Pancreas (tissue), 10 donors: Measurements from ENCODE around the gene SAMSN1. TPM values are rescaled to one million over a fixed set of nuclear protein-coding genes. Genes with fewer than 3 reads are reported as not detected.

Source experiments
- ATAC-seq, 4 donors: fragments of 200-7000 bp; cut with Tn5 transposase; one replicate each; pipeline versions ENCODE4 v1.8.0 to v1.9.1; 2020; ENCODE audit warnings: mild to moderate bottlenecking in 4 of 4, moderate library complexity in 4 of 4
- DNase-seq, 6 donors: peaks; one replicate each; pipeline ENCODE4 v3.0.0-alpha.2; 2020
- FAIRE-seq: peaks from 2 replicates; lab custom pipeline; 2012; peaks lifted over from hg19 to GRCh38; lab: Jason Lieb, UNC
- H3K27ac ChIP-seq, 4 donors: fragments of 200-600 bp; sonication (generic); 1 replicate in 3 of 4; 2 replicates in 1 of 4; pipeline versions ENCODE4 v1.5.0 to v1.8.0; 2020
- H3K27me3 ChIP-seq, 4 donors: fragments of 200-600 bp; one replicate each; pipeline ENCODE4 v1.8.0; 2021
- H3K36me3 ChIP-seq, 3 donors: fragments of 200-600 bp; sonication (generic) in 1 of 3; one replicate each; pipeline versions ENCODE4 v1.5.0 to v1.8.0; 2020 to 2021
- H3K4me1 ChIP-seq, 3 donors: fragments of 200-600 bp; one replicate each; pipeline ENCODE4 v1.8.0; 2021
- H3K4me3 ChIP-seq, 4 donors: fragments of 200-600 bp; sonication (generic) in 2 of 4; one replicate each; pipeline versions ENCODE4 v1.5.0 to v1.8.0; 2020 to 2021
- H3K9me3 ChIP-seq, 4 donors: fragments of 200-600 bp; one replicate each; pipeline ENCODE4 v1.8.0; 2021
- CTCF ChIP-seq, 4 donors: fragments of 200-600 bp; sonication (generic) in 3 of 4; IDR thresholded peaks; one replicate each; pipeline versions ENCODE4 v1.5.0 to v1.8.0; 2021; ENCODE audit warnings: antibody characterized with exemption in 4 of 4
- WGBS, 2 donors: extraction: QIAGEN DNeasy Blood & Tissue Kit; methylation state at CpG; one replicate each; pipeline ENCODE4 v1.1.7; 2013; 5-methylcytosine and 5-hydroxymethylcytosine counted together
- intact Hi-C, 3 donors: fragments of 100-400 bp; cut with DNase I; formaldehyde crosslinking; loops; one replicate each; pipeline versions ENCODE4 v1.11.1 to v1.14.2; 2022
- polyA plus RNA-seq, 2 donors: library from polyadenylated mRNA; stranded (reverse); fragments of 200-250 nt; gene quantifications; one replicate each; pipeline ENCODE4 v1.2.3, GENCODE V29; 2013
- total RNA-seq, 6 donors: library from RNA; stranded (reverse); fragmentation: NEBNext Ultra II Directional in 4 of 6; extraction: Animal tissue kit (Norgen Biotek cat#: 25700) in 4 of 6; gene quantifications; one replicate each; pipeline versions ENCODE4 v1.2.1 to v1.2.4, GENCODE V29; 2021 to 2023
- donor health status: healthy with polysubstance abuse.
- donor health status: DM: no; HTN: no; CAD: no; lungs with moderate emphysema.
- donor health status: DM: no; HTN: no; CAD: no.
- donor health status: control.
- donor health status: control.
- donor health status: Bipolar disorder and iron deficiency.
- donor health status: DM: yes; HTN: yes; CAD: no.
- donor health status: DM: no; HTN: no; CAD: no.
- donor health status: DM: no; HTN: no; CAD: no.
- donor health status: DM: yes; HTN: yes; CAD: no.

SAMSN1 gene
- total and polyA plus RNA-seq, 8 donors, result 0.12 to 5.0 (median 1.1) TPM

- H3K27me3 ChIP-seq, result no peaks in the 10 kb centered on the region
- 7 to 9% methylated on average over 1 of the region's 1 CpG for WGBS, 2 donors
- DNase-seq, result no peak
- no peak for ATAC-seq
- H3K27ac ChIP-seq, result no peak overlapping the region
- no peaks in the 10 kb centered on the region for H3K4me1 ChIP-seq
- no peaks in the 10 kb centered on the region for H3K36me3 ChIP-seq
- no peak for TF ChIP-seq CTCF (IDR thresholded peaks at IDR 0.05)
- no peak for FAIRE-seq
- no peaks in the 10 kb centered on the region for H3K9me3 ChIP-seq
- intact Hi-C loops, result loop anchor here in 1 of 3 donors (10.0 kb wide), 1 partner anchor 58 kb away; no protein-coding TSS in a partner anchor
- no peak overlapping the region for H3K4me3 ChIP-seq
These were observed 79.4 kb downstream of the SAMSN1 start for GRCh38 chr21:14466715-14467114.

GRCh38 chr21:14457762-14458161 lies 88.4 kb downstream of the SAMSN1 start:
- H3K4me3 ChIP-seq, result no peak overlapping the region
- WGBS, 2 donors, result 64 to 71% methylated on average over 3 of the region's 3 CpGs
- intact Hi-C loops, result no loop called here
- H3K27ac ChIP-seq, result no peak overlapping the region
- no peaks in the 10 kb centered on the region for H3K4me1 ChIP-seq
- no peak for TF ChIP-seq CTCF (IDR thresholded peaks at IDR 0.05)
- ATAC-seq (no peak), DNase-seq (no peak), FAIRE-seq (no peak)
- no peaks in the 10 kb centered on the region for H3K27me3 ChIP-seq
- H3K36me3 ChIP-seq, result no peaks in the 10 kb centered on the region
- H3K9me3 ChIP-seq, result no peaks in the 10 kb centered on the region

GRCh38 chr21:14456911-14457310 lies 89.2 kb downstream of the SAMSN1 start:
- DNase-seq (no peak), ATAC-seq (no peak), FAIRE-seq (no peak)
- no peak for TF ChIP-seq CTCF (IDR thresholded peaks at IDR 0.05)
- no peaks in the 10 kb centered on the region for H3K27me3 ChIP-seq
- no peak overlapping the region for H3K27ac ChIP-seq
- whole genome bisulfite sequencing, 2 donors, result 83 to 90% methylated on average over 1 of the region's 1 CpG
- H3K4me1 ChIP-seq, result no peaks in the 10 kb centered on the region
- intact Hi-C loops, result no loop called here
- H3K36me3 ChIP-seq, result no peaks in the 10 kb centered on the region
- no peak overlapping the region for H3K4me3 ChIP-seq
- H3K9me3 ChIP-seq, result no peaks in the 10 kb centered on the region

GRCh38 chr21:14454016-14455009 lies 91.8 kb downstream of the SAMSN1 start:
- intact Hi-C loops, result no loop called here
- H3K36me3 ChIP-seq, result no peaks in the 10 kb centered on the region
- FAIRE-seq, result no peak
- no peaks in the 10 kb centered on the region for H3K4me1 ChIP-seq
- no peaks in the 10 kb centered on the region for H3K9me3 ChIP-seq
- no peaks in the 10 kb centered on the region for H3K27me3 ChIP-seq
- H3K27ac ChIP-seq, result no peak overlapping the region
- peak in 2 of 4 donors; percentile 18 to 63 for ATAC-seq
- WGBS, 2 donors, result 40 to 47% methylated on average over 8 of the region's 8 CpGs
- TF ChIP-seq CTCF (IDR thresholded peaks at IDR 0.05), result no peak
- no peak for DNase-seq
- no peak overlapping the region for H3K4me3 ChIP-seq
